ENCODE data around the gene FNDC4. TPM values are rescaled to one million over a fixed set of nuclear protein-coding genes. Genes with fewer than 3 reads are reported as not detected.
"Not testable (repeated sequence)": the region's sequence is repeated elsewhere in the genome, so short reads cannot be mapped to it uniquely, and the experiment has no call there.

FNDC4 gene, protein sequence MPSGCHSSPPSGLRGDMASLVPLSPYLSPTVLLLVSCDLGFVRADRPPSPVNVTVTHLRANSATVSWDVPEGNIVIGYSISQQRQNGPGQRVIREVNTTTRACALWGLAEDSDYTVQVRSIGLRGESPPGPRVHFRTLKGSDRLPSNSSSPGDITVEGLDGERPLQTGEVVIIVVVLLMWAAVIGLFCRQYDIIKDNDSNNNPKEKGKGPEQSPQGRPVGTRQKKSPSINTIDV
- not detected in 2 replicates for total RNA-seq (2014; rRNA removed; shearing (Covaris generic))
- total RNA-seq (2022) = not detected in 2 replicates
- not detected for Bru-seq, nascent RNA
- BruChase-seq, experiment 1, labeled RNA remaining after a 6-hour chase = not detected
- BruChase-seq, experiment 2, labeled RNA remaining after a 2-hour chase = not detected
- long read RNA-seq = 0 reads

DNA sequence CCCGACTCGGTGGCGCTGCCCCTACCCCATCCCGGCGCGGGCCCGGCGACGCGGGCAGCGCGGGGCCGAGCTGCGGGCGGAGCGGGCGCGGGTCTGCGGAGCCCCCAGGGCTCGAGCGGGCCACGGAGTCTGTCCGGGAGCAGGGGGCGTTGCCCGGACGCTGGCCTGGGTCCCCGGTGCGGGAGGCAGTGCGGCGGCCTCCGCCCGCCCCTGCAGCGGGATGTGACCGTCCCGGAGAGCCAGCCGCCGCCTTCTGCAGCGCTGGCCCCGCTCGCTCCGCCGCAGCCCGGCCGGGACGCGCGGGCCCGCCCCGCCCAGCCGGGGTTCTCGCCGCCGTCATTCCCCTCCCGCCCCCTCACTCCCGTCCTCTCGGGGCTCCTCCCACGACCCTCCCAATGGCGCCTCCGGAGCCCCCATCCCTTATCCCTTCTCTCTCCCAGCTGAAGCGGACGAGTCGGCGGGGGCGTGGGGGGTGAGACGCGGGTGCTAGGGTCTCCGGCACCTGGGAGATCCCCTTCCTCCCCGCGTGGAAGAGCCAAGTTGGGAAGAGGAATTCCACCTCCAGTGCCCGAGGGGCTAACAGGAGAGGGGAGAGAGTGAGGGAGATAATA lies at the start of gene FNDC4:
Gene FNDC4 (minus strand): TSS at position 257 of the 611 bp plus-strand sequence. CDS start 521 bp downstream, outside the sequence.
- Histone ChIP-seq H4K20me1 (ENCODE audit: insufficient read depth, low read length) (no peaks in the 10 kb centered on the region), H3K79me2 (ENCODE audit: insufficient read depth, low read depth, low read length) (no peaks in the 10 kb centered on the region), H3K9me3 (ENCODE audit: low read length) (no peaks in the 10 kb centered on the region), H3K4me2 (ENCODE audit: low read length) (no peak within 1 kb of the TSS), H3K9me2 (ENCODE audit: insufficient read depth, low read length) (no peaks in the 10 kb centered on the region), H2AFZ (ENCODE audit: low read length) (no peak within 1 kb of the TSS), H3K4me3 (ENCODE audit: low read depth, low read length, poor library complexity, severe bottlenecking) (no peak within 1 kb of the TSS), H3K36me3 (ENCODE audit: insufficient read depth, low read length) (no peaks in the 10 kb centered on the region), H3K4me1 (ENCODE audit: insufficient read depth, low read length, poor library complexity, severe bottlenecking) (peaks cover 2% of the 10 kb centered on the region), H3K27ac (ENCODE audit: low read depth, low read length, poor library complexity, severe bottlenecking) (no peak within 1 kb of the TSS)
- TF ChIP-seq, protein P1, sequence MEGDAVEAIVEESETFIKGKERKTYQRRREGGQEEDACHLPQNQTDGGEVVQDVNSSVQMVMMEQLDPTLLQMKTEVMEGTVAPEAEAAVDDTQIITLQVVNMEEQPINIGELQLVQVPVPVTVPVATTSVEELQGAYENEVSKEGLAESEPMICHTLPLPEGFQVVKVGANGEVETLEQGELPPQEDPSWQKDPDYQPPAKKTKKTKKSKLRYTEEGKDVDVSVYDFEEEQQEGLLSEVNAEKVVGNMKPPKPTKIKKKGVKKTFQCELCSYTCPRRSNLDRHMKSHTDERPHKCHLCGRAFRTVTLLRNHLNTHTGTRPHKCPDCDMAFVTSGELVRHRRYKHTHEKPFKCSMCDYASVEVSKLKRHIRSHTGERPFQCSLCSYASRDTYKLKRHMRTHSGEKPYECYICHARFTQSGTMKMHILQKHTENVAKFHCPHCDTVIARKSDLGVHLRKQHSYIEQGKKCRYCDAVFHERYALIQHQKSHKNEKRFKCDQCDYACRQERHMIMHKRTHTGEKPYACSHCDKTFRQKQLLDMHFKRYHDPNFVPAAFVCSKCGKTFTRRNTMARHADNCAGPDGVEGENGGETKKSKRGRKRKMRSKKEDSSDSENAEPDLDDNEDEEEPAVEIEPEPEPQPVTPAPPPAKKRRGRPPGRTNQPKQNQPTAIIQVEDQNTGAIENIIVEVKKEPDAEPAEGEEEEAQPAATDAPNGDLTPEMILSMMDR (conservative IDR thresholded peaks at IDR 0.05; ENCODE audit: low read length) = no peak
- TF ChIP-seq EZH2phosphoT487 (IDR thresholded peaks at IDR 0.05; ENCODE audit: borderline replicate concordance, low read depth, low read length) = no peak
- ChIA-PET POLR2A (interaction anchor here (0.6 kb wide), 1 partner anchor 1438 kb away, joined by 4 read pairs; no protein-coding TSS in a partner anchor), CTCF (ENCODE audit: unreplicated experiment) (no interaction called here)
- no peak for DNase-seq (ENCODE audit: low spot score)
- BruUV-seq (replicated peaks) = no TSS peak
- intact Hi-C loops (cut with micrococcal nuclease; ENCODE audit: unreplicated experiment) = no loop called here

DNA sequence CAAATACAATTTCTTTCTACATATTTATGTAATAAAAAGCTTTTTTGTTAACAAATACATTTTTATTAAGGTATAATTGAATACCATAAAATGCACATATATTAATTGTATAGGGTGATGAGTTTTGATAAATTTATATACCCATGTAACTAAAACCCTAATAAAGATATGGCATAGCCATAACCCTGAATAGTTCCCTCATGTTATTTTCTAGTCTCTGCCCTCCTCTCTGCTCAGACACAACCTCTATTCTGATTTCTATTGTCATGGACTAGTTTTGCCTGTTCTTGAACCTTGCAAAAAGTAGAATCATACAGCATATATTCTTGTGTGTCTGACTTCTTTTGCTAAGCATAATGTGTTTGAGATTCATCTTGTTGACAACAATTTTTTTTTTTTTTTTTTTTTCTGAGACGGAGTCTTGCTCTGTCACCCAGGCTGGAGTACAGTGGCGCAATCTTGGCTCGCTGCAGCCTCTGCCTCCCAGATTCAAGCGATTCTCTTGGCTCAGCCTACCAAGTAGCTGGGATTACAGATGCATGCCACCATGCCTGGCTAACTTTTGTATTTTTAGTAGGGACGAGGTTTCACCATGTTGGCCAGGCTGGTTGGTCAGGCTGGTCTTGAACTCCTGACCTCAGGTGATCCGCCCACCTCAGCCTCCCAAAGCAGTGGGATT lies 49.3 kb upstream of the FNDC4 start:
- ChIA-PET CTCF (ENCODE audit: unreplicated experiment) (no interaction called here), POLR2A (no interaction called here)
- Histone ChIP-seq H3K9me2 (ENCODE audit: insufficient read depth, low read length) (no peaks in the 10 kb centered on the region), H3K9me3 (ENCODE audit: low read length) (no peaks in the 10 kb centered on the region), H4K20me1 (ENCODE audit: insufficient read depth, low read length) (no peaks in the 10 kb centered on the region), H2AFZ (ENCODE audit: low read length) (no peak overlapping the region), H3K4me3 (ENCODE audit: low read depth, low read length, poor library complexity, severe bottlenecking) (no peak overlapping the region), H3K79me2 (ENCODE audit: insufficient read depth, low read depth, low read length) (no peaks in the 10 kb centered on the region), H3K27ac (ENCODE audit: low read depth, low read length, poor library complexity, severe bottlenecking) (no peak overlapping the region), H3K4me2 (ENCODE audit: low read length) (no peak overlapping the region), H3K4me1 (ENCODE audit: insufficient read depth, low read length, poor library complexity, severe bottlenecking) (no peaks in the 10 kb centered on the region), H3K36me3 (ENCODE audit: insufficient read depth, low read length) (no peaks in the 10 kb centered on the region)
- intact Hi-C loops (cut with micrococcal nuclease; ENCODE audit: unreplicated experiment) = no loop called here
- BruUV-seq (replicated peaks) = no TSS peak
- no peak for DNase-seq (ENCODE audit: low spot score)
- TF ChIP-seq, protein P1 (conservative IDR thresholded peaks at IDR 0.05; ENCODE audit: low read length) = no peak
- no peak for TF ChIP-seq EZH2phosphoT487 (IDR thresholded peaks at IDR 0.05; ENCODE audit: borderline replicate concordance, low read depth, low read length)

DNA sequence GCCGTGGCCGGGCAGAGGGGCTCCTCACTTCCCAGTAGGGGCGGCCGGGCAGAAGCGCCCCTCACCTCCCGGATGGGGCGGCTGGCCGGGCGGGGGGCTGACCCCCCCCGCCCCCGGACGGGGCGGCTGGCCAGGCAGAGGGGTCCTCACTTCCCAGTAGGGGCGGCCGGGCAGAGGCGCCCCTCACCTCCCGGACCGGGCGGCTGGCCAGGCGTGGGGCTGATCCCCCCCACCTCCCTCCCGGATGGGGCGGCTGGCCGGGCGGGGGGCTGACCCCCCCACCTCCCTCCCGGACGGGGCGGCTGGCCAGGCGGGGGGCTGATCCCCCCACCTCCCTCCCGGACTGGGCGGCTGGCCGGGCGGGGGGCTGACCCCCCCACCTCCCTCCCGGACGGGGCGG lies 44.6 kb upstream of the FNDC4 start:
- H3K9me3 ChIP-seq (ENCODE audit: low read length); DNase-seq (ENCODE audit: low spot score); BruUV-seq (replicated peaks); H3K9me2 ChIP-seq (ENCODE audit: insufficient read depth, low read length); intact Hi-C loops (cut with micrococcal nuclease; ENCODE audit: unreplicated experiment); H3K36me3 ChIP-seq (ENCODE audit: insufficient read depth, low read length); H3K79me2 ChIP-seq (ENCODE audit: insufficient read depth, low read depth, low read length); H3K27ac ChIP-seq (ENCODE audit: low read depth, low read length, poor library complexity, severe bottlenecking); POLR2A ChIA-PET; H2AFZ ChIP-seq (ENCODE audit: low read length); H3K4me3 ChIP-seq (ENCODE audit: low read depth, low read length, poor library complexity, severe bottlenecking); H3K4me1 ChIP-seq (ENCODE audit: insufficient read depth, low read length, poor library complexity, severe bottlenecking); H4K20me1 ChIP-seq (ENCODE audit: insufficient read depth, low read length); H3K4me2 ChIP-seq (ENCODE audit: low read length); CTCF ChIA-PET (ENCODE audit: unreplicated experiment): not testable (repeated sequence)

DNA sequence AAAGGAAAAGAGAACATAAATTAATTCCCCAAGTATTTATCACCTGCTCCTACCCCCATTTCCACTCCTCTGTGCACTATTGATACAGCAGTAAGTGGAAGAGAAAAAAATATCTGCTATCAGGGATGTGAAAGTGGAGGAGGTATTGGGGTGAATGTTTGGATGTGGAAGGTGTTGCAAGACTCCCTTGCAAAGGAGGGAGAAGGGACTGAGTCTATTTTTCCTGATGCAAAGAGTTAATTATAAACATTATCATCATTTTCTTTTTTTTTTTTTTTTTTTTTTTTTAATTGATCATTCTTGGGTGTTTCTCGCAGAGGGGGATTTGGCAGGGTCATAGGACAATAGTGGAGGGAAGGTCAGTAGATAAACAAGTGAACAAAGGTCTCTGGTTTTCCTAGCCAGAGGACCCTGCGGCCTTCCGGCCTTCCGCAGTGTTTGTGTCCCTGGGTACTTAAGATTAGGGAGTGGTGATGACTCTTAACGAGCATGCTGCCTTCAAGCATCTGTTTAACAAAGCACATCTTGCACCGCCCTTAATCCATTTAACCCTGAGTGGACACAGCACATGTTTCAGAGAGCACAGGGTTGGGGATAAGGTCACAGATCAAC lies 43.9 kb upstream of the FNDC4 start:
- H3K9me3 ChIP-seq (ENCODE audit: low read length); H3K9me2 ChIP-seq (ENCODE audit: insufficient read depth, low read length); H3K4me2 ChIP-seq (ENCODE audit: low read length); DNase-seq (ENCODE audit: low spot score); H4K20me1 ChIP-seq (ENCODE audit: insufficient read depth, low read length); H3K4me3 ChIP-seq (ENCODE audit: low read depth, low read length, poor library complexity, severe bottlenecking); BruUV-seq (replicated peaks); H2AFZ ChIP-seq (ENCODE audit: low read length); H3K79me2 ChIP-seq (ENCODE audit: insufficient read depth, low read depth, low read length); H3K4me1 ChIP-seq (ENCODE audit: insufficient read depth, low read length, poor library complexity, severe bottlenecking); H3K36me3 ChIP-seq (ENCODE audit: insufficient read depth, low read length); POLR2A ChIA-PET; H3K27ac ChIP-seq (ENCODE audit: low read depth, low read length, poor library complexity, severe bottlenecking); intact Hi-C loops (cut with micrococcal nuclease; ENCODE audit: unreplicated experiment); CTCF ChIA-PET (ENCODE audit: unreplicated experiment): not testable (repeated sequence)

All from OCI-LY7 (cell line).